MV-4-11 (cell line): ENCODE results near the gene GPRIN2.
"Not testable (repeated sequence)": the region's sequence is repeated elsewhere in the genome, so short reads cannot be mapped to it uniquely, and the experiment has no call there.

Experiments used
- DNase-seq: peaks from one replicate; lab custom pipeline; 2025; lab: John Stamatoyannopoulos, UW

Gene GPRIN2

GRCh38 chr10:46567151-46567550 lies 10.7 kb upstream of the GPRIN2 start:
- not testable (repeated sequence) for DNase-seq

DNA sequence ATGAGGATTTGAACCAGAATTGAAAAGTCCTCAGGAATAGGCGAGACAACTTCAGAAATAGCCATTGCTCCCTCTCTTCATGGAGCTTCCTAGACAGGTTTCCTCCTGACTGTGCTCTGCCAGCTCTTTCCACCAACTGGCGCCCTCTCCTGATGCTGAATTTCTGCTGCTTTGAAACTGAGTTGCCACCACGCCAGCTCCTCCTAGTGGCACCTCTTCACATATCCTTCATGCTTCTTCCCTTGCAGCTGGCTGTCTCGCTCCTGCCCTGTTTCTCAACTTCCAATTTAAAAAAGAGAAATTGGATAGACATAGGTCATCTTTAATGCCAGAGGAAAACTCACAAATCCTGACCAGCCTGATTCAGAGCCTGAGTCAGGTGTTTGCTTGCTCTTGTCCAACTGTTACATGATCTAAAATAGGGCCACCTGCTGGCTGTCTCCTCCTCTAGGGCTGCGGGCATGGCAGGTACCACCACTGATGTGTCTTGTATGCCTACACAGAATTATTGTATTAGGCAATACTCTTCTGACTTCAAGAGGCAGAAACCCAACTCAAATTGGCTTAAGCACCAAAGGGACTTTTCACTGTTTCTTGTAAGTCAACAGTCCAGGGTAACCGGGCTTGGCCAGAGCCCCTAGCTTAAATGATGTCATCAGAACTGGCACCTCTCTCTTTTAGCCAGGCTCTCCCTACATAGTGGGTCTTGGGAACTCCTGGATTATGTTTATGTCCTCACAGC lies 9.3 kb upstream of the GPRIN2 start:
- DNase-seq, result peak; percentile 58

DNA sequence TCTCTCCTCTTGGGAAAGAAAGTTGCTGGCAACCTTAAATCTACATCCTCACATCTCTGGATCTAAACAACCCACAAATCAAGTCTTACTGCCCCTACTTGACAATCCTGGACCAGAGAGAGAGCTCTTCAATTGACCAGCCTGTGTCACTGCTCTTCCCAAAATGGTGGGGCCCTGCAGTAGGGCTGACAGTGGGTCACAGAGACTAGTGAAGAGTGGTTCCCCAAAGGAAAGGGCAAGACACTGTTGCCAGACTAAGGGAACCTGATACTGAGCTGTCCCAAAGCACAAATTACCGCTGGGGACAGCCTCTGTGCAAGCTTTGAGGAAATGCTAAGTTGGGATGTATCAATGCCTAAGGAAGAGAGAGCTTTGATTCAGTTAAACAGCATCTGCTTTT lies 4.5 kb upstream of the GPRIN2 start:
- DNase-seq, result no peak

DNA sequence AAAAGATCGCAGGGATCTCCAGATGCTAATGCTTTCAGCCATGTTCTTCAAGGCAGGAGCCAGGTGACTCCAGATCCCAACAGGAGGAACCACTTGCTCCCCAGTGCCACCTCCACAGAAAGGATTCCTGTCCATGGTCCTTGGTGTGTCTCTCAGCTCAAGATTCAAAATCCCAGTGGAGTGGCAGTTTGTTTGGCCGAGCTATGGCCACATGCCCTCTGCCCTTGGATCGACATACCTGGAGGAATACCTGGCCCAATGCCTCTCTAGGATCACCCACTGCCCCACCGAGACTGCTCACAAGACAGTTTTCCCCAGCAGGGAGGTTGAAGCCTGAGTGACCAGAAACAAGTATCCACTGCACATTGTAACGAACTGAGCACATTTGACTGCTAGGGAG lies 3.9 kb upstream of the GPRIN2 start:
- DNase-seq, result no peak

DNA sequence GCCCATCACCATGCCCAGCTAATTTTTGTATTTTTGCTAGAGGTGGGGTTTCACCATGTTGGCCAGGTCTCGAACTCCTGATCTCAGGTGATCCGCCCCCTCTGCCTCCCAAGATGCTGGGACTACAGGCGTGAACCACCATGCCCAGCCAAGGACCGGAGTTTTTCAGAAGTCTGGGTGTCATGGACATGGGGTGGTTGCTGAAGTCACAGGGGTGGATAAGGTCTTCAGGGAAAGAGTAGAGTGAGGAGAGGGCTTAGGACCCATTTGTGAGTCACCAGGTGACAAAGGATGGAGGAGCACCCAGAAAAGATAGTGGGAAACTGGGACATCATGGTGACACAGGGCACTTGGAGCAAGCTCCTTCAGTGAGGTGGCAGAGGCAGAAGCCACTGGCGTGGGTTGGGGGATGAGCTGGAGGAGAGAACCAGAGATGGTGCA lies 2.8 kb upstream of the GPRIN2 start:
- no peak for DNase-seq

GRCh38 chr10:46558392-46559185 lies 2.1 kb upstream of the GPRIN2 start:
- no peak for DNase-seq

GRCh38 chr10:46558122-46558391 lies 1.6 kb upstream of the GPRIN2 start:
- no peak for DNase-seq

DNA sequence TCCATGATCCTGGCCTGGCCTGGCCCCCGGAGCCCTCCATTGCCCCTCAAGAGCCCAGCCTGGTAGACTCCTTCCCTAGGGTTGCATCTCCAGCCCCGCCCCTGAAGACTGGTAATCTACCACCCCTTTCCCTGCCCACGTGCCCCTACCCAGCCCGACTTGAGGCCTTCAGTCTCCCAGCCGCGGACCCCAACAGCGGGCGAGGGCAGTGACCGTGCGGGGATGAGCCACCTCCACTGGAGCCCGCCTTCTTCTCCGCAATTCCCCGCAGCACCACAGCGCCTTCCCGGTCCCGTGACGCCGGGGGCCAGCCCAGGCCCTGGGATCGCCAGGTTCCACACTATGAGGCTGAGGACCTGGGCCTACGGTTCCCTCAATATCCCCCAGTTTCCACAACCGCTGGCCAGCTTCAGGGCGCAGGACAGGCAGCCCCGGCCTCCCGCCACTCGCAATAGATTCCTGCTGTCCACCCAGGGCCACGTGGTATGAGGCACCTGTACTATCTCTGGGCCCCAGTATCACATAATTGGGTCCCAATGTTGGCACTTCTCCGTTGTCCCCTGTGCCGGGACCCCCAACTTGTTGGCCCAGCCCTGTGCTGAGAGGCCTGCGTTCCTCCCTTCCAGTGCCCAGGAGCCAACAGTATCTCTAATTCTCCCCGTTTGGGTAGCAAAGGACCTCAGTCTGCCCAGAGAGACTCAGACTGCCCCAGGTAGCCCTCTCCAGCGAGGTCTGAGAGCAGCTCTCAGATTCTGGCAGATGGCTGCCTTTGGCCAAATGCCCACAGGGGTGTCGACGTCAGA lies 1.1 kb upstream of the GPRIN2 start:
- no peak for DNase-seq

DNA sequence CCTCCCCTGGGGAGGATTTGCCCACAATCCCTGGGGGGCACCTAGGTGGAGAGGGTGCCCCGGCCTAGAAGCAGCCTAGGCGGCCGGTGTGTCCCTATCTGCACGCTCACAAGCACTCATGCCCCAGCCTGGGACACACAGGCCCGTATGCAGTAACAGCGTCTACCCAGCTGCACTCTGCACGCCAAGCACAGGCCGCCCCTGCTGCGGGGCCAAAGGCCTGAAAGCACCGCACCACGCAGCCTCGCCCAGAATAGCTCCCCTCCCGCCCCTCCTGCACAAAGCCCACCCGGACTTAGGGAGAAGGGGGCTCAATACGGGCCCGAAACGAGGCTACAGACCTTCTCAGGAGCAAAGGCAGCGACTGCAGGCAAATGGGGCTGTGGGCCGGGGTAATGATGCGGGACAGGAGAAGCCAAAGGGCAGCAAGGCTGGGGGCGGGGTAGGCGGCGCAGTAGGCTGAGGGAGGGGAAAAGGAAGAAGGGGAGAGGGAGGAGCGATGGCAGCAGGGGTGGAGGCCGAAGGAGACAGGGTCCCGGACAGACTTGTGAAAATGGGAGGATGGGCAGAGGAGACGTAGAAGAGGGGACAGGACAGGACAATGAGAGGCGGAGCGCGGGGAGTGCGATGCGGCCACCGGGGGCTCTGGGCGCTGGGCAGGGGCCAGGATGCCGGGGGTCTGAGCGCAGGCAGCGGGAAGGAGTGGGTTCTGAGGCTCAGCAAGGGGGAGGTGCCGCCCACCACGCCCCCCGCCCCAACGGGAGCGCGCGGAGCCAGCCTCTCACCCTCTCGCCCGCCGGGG lies 544 bp downstream of the GPRIN2 start:
- no peak for DNase-seq

GRCh38 chr10:46555366-46555712 lies 1.1 kb downstream of the GPRIN2 start:
- no peak for DNase-seq

GRCh38 chr10:46554166-46554781 lies 2.2 kb downstream of the GPRIN2 start:
- no peak for DNase-seq

GRCh38 chr10:46553238-46554049 lies 3.0 kb downstream of the GPRIN2 start:
- DNase-seq, result no peak

GRCh38 chr10:46552526-46553237 lies 3.8 kb downstream of the GPRIN2 start:
- DNase-seq, result no peak

DNA sequence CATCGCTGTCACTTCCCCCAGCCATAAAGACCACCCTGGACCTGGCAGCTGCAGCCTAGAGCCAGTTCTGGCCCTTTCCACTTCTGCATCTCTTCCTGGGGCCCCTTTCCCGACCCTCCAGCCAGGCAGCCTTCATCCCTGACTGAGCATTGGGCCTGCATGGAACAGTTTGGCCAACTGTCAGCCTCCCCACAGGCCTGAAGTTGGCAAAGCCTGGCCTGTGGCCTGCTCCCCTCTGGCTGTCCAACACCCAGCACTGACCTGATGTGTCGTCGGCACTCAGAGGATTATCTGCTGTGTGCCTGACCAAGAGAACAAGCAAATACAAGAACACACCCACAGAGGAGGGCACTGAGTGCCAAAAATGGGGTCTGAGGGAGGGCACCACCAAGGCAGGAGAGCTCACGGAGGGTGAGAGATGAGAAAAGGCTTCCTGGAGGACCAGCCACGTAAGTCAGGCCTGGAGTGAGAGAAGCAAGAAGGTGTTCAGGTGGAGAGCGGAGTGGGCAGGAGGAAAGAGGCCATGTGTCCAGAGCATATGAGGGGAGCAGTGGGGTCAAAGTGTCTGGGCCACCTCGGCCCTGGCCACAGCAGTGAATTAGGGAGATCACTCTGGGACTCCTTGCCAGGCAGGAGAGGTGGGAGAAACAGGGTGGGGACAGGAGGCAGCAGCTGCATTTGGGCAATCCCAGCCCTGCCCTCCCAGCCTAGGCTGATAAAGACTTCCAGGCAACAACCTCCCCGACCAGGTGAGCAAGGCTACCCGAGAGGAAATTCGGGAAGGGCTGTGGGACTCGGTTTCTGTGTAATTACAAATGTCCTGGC lies 4.5 kb downstream of the GPRIN2 start:
- DNase-seq, result no peak

- DNase-seq, result no peak
Measured at GRCh38 chr10:46550795-46551700, 5.4 kb downstream of the GPRIN2 start.

DNA sequence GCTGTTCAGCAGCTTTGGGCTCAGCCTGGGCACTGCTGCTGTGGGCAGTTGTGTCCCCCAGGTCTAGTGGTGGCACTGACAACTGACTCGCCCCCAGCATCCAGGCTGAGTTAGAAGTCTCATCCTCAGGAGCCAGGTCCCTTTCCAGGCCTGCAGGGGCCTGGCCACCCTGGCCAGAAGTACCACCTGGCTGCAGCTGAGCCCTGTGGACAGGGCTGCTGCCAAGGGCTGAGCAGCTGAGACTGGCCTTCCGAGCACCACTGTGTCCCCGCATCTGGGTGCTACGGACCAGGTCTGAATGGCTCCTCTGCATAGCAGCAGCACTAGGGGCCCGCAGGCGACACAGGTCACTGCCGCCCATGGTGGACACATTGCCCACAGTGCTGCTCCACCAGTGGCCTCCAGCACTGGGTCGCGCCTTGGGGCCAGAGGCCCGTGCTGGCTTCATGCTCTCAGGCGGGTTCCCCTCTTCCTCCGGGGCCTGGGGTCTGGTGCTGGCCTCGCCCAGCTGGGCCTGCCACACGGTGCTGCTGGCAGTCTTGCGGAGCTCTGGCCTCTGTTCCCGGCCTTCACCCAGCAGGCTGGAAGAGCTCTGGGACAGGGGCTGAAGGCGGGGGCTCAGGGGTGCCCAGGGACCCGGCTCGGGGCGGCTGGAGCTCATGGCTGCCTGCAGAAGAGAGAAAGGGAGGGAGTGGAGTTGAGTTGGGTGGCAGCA lies 6.2 kb downstream of the GPRIN2 start:
- no peak for DNase-seq
